Smooth muscle cell (in vitro differentiated cells): ENCODE data around the gene GABRB2. TPM values are rescaled to one million over a fixed set of nuclear protein-coding genes. Genes with fewer than 3 reads are reported as not detected.

ENCODE experiments used
- DNase-seq: peaks from one replicate; lab custom pipeline; 2025; ENCODE audit not compliant: unreplicated experiment; lab: John Stamatoyannopoulos, UW
- H2AFZ ChIP-seq: fragments of 200-600 bp; sonication (generic); 2 replicates; pipeline ENCODE4 v1.6.0; 2016; ENCODE audit warnings: antibody characterized with exemption, low read depth, mild to moderate bottlenecking
- H3F3A ChIP-seq: fragments of 200-600 bp; sonication (generic); 2 replicates; pipeline ENCODE4 v1.6.0; 2017; ENCODE audit warnings: antibody characterized with exemption, low read depth
- H3K27ac ChIP-seq: fragments of 200-600 bp; sonication (generic); 2 replicates; pipeline ENCODE4 v1.5.1; 2016; ENCODE audit warnings: low read depth, mild to moderate bottlenecking
- H3K27me3 ChIP-seq: fragments of 200-600 bp; sonication (generic); 2 replicates; pipeline ENCODE4 v1.6.1; 2016; ENCODE audit warnings: low read depth, mild to moderate bottlenecking
- H3K36me3 ChIP-seq: fragments of 200-600 bp; sonication (generic); 2 replicates; pipeline ENCODE4 v1.5.1; 2016; ENCODE audit warnings: low read depth
- H3K4me1 ChIP-seq: fragments of 200-600 bp; sonication (generic); 2 replicates; pipeline ENCODE4 v1.5.1; 2016; ENCODE audit warnings: low read depth
- H3K4me2 ChIP-seq: fragments of 200-600 bp; sonication (generic); 2 replicates; pipeline ENCODE4 v1.6.0; 2016; ENCODE audit warnings: mild to moderate bottlenecking
- H3K4me3 ChIP-seq: fragments of 200-600 bp; sonication (generic); 2 replicates; pipeline ENCODE4 v1.5.1; 2016; ENCODE audit warnings: mild to moderate bottlenecking
- H3K79me2 ChIP-seq: fragments of 200-600 bp; sonication (generic); 2 replicates; pipeline ENCODE4 v1.6.0; 2016; ENCODE audit warnings: low read depth, mild to moderate bottlenecking
- H3K9ac ChIP-seq: fragments of 200-600 bp; sonication (generic); 2 replicates; pipeline ENCODE4 v1.6.0; 2016; ENCODE audit warnings: low read depth
- H3K9me3 ChIP-seq: fragments of 200-600 bp; sonication (generic); replicated peaks from 2 replicates; pipeline ENCODE4 v1.5.1; 2016; ENCODE audit warnings: low read depth
- H4K20me1 ChIP-seq: fragments of 200-600 bp; sonication (generic); 2 replicates; pipeline ENCODE4 v1.6.0; 2016; ENCODE audit warnings: low read depth
- whole genome bisulfite sequencing: methylation state at CpG from one replicate; pipeline ENCODE4 v1.1.7; 2016; ENCODE audit warnings: low lambda C conversion rate; 5-methylcytosine and 5-hydroxymethylcytosine counted together
- polyA plus RNA-seq: library from polyadenylated mRNA; unstranded; fragments of >200 nt; fragmentation: Nextera tagmentation; extraction: Ambion mirVana; gene quantifications from 2 replicates; pipeline ENCODE4 v1.2.1, GENCODE V29; 2016
- total RNA-seq: library from RNA; depleted of rRNA; stranded (reverse); fragments of >200 nt; gene quantifications from 2 replicates; pipeline ENCODE4 v1.2.3, GENCODE V29; 2014
- TF ChIP-seq, protein P1 (sequence below): fragments of 200-600 bp; sonication (generic); IDR thresholded peaks from 2 replicates; pipeline ENCODE4 v1.5.1; 2017; ENCODE audit warnings: borderline replicate concordance, mild to moderate bottlenecking, antibody characterized with exemption; ENCODE audit not compliant: insufficient read depth, poor library complexity, severe bottlenecking

GABRB2 gene
- total and polyA plus RNA-seq, 2 experiments from 2014 or later = 1.2 to 3.5 TPM

DNA sequence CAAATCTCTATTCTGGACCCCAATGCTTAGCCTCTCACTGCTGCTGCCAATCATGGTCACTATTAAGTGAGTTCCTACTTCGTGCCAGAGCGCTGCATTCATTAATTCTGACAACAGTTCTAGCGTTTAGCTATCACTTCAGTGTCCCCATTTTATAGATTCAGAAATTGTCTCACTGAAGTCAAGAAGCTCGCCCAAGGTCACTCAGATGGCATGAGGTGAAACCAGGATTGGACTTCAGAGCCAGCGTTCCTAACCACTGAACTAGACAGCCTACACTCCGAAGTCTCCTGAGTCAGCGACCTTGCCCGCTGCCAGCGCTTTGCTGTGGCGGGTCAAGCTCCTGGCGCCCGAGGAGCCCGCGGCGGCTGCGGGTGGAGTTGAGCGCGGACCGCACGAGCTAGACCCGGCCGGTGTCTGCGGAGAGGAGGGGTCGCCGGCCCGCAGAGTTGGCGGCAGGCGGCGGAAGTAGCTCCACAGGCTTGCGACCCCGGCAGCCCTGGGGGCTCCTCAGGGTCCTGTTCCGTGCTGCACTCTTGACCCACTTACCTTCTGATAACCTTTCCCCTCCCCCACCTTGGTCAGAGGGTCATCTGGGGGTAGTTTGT lies 2.1 kb upstream of the GABRB2 start:
- Histone ChIP-seq H3F3A (no peaks in the 10 kb centered on the region), H2AFZ (peak overlapping the region; percentile 93), H3K27me3 (peaks cover 38% of the 10 kb centered on the region), H3K4me2 (peak overlapping the region; percentile 99), H3K36me3 (no peaks in the 10 kb centered on the region), H3K9me3 (no peaks in the 10 kb centered on the region), H3K4me3 (peak overlapping the region; percentile 80), H3K27ac (no peak overlapping the region), H3K4me1 (no peaks in the 10 kb centered on the region), H3K79me2 (no peaks in the 10 kb centered on the region), H3K9ac (no peak overlapping the region), H4K20me1 (no peaks in the 10 kb centered on the region)
- no peak for DNase-seq
- 1% methylated on average over 32 of the region's 32 CpGs for WGBS
- TF ChIP-seq, protein P1, sequence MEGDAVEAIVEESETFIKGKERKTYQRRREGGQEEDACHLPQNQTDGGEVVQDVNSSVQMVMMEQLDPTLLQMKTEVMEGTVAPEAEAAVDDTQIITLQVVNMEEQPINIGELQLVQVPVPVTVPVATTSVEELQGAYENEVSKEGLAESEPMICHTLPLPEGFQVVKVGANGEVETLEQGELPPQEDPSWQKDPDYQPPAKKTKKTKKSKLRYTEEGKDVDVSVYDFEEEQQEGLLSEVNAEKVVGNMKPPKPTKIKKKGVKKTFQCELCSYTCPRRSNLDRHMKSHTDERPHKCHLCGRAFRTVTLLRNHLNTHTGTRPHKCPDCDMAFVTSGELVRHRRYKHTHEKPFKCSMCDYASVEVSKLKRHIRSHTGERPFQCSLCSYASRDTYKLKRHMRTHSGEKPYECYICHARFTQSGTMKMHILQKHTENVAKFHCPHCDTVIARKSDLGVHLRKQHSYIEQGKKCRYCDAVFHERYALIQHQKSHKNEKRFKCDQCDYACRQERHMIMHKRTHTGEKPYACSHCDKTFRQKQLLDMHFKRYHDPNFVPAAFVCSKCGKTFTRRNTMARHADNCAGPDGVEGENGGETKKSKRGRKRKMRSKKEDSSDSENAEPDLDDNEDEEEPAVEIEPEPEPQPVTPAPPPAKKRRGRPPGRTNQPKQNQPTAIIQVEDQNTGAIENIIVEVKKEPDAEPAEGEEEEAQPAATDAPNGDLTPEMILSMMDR = no peak

DNA sequence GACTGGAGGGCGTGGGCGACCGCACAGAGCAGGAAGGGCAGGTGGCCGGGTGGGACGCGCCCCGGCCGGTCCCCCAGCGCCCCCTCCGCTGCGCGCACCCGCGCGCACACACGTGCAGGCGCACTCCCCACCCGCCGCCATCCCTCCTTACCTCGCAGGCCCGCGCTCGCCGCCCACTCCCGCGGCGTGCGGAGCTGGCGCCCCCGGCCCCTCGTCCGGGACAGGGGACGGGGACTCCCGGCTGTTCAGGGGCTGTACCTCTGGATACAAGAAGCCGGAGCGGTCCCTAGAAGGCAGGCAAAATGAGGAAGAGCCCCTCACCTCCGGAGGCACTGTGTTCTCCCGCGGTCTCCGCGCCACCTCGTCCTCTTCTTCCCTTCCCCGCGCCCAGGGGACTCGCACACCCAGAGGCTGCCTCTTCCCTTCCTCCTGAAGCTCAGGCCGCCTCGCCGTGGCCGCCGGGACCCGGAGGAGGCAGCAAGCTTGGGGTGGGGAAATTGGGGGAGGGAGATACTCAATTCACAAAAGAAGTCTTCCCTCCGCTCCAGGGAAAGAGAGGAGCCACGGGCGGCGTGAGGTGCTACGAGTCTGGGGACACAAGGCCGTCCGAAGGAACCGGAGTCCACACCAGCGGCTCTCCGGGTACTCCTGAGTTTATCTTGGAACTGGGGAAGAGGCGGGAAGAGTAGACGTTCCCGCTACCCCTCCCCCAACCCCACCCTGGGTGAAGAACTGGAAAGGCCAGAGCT lies 1.4 kb upstream of the GABRB2 start:
- WGBS = 3% methylated on average over 49 of the region's 64 CpGs
- TF ChIP-seq, protein P1 = no peak
- Histone ChIP-seq H3K79me2 (no peaks in the 10 kb centered on the region), H3K4me1 (no peaks in the 10 kb centered on the region), H4K20me1 (no peaks in the 10 kb centered on the region), H3K4me3 (peak overlapping the region; percentile 80), H3K9ac (no peak overlapping the region), H3K4me2 (peak overlapping the region; percentile 99), H3K27ac (no peak overlapping the region), H3K27me3 (peaks cover 41% of the 10 kb centered on the region), H3K36me3 (no peaks in the 10 kb centered on the region), H3K9me3 (no peaks in the 10 kb centered on the region), H3F3A (no peaks in the 10 kb centered on the region), H2AFZ (peak overlapping the region; percentile 93)
- DNase-seq = no peak

- Histone ChIP-seq H3K79me2 (no peaks in the 10 kb centered on the region), H3K27me3 (peaks cover 41% of the 10 kb centered on the region), H4K20me1 (no peaks in the 10 kb centered on the region), H3K4me2 (peak overlapping the region; percentile 99), H3F3A (no peaks in the 10 kb centered on the region), H3K4me1 (no peaks in the 10 kb centered on the region), H3K27ac (no peak overlapping the region), H3K9me3 (no peaks in the 10 kb centered on the region), H2AFZ (peak overlapping the region; percentile 93), H3K36me3 (no peaks in the 10 kb centered on the region), H3K4me3 (peak overlapping the region; percentile 80), H3K9ac (no peak overlapping the region)
- WGBS = 0% methylated on average over 17 of the region's 17 CpGs
- DNase-seq = no peak
- TF ChIP-seq, protein P1 = no peak
These were observed 847 bp upstream of the GABRB2 start for GRCh38 chr5:161547406-161547737.

- WGBS = 13% methylated on average over 8 of the region's 8 CpGs
- Histone ChIP-seq H3K9ac (no peak overlapping the region), H2AFZ (peak overlapping the region; percentile 52), H3K27ac (no peak overlapping the region), H3F3A (no peaks in the 10 kb centered on the region), H3K4me2 (peak overlapping the region; percentile 99), H3K4me1 (no peaks in the 10 kb centered on the region), H3K79me2 (no peaks in the 10 kb centered on the region), H3K36me3 (no peaks in the 10 kb centered on the region), H4K20me1 (no peaks in the 10 kb centered on the region), H3K9me3 (no peaks in the 10 kb centered on the region), H3K27me3 (peaks cover 41% of the 10 kb centered on the region), H3K4me3 (peak overlapping the region; percentile 80)
- TF ChIP-seq, protein P1 = no peak
- no peak for DNase-seq
These were observed 443 bp downstream of the GABRB2 start for GRCh38 chr5:161546095-161546469.
